Dermis blood vessel endothelial cell (primary cell): Measurements from ENCODE around the gene TM4SF4. TPM values are rescaled to one million over a fixed set of nuclear protein-coding genes. Genes with fewer than 3 reads are reported as not detected.

Source experiments
- DNase-seq: peaks from one replicate; pipeline ENCODE4 v3.0.0; 2010
- total RNA-seq: library from RNA; depleted of rRNA; stranded (reverse); fragments of >200 nt; gene quantifications from 2 replicates; pipeline ENCODE4 v1.2.3, GENCODE V29; 2014

Gene TM4SF4
- total RNA-seq, 1 donor from 2014 or later, result not detected

GRCh38 chr3:149487598-149488197 is 13.2 kb downstream of the TM4SF4 start:
- peak; percentile 41 for DNase-seq

- DNase-seq, result peak; percentile 71
Measured at GRCh38 chr3:149489060-149489690, 14.7 kb downstream of the TM4SF4 start.

GRCh38 chr3:149490260-149490971 is 15.9 kb downstream of the TM4SF4 start:
- no peak for DNase-seq

GRCh38 chr3:149493315-149494021 is 19.0 kb downstream of the TM4SF4 start:
- DNase-seq, result no peak

- peak; percentile 90 for DNase-seq
Measured at GRCh38 chr3:149494022-149494758, 19.7 kb downstream of the TM4SF4 start.

- DNase-seq, result no peak
Measured at GRCh38 chr3:149494759-149495580, 20.5 kb downstream of the TM4SF4 start.

- no peak for DNase-seq
Measured at GRCh38 chr3:149495581-149496125, 21.2 kb downstream of the TM4SF4 start.

GRCh38 chr3:149496891-149497290 is 22.4 kb downstream of the TM4SF4 start:
- no peak for DNase-seq

- no peak for DNase-seq
Measured at GRCh38 chr3:149497966-149498670, 23.6 kb downstream of the TM4SF4 start.

GRCh38 chr3:149501524-149501923 is 27.0 kb downstream of the TM4SF4 start:
- no peak for DNase-seq

- no peak for DNase-seq
Measured at GRCh38 chr3:149502438-149502837, 27.9 kb downstream of the TM4SF4 start.

- DNase-seq, result peak; percentile 72
Measured at GRCh38 chr3:149506540-149506939, 32.0 kb downstream of the TM4SF4 start.

GRCh38 chr3:149506965-149507364 is 32.5 kb downstream of the TM4SF4 start:
- DNase-seq, result no peak

- DNase-seq, result peak; percentile 44
Measured at GRCh38 chr3:149507491-149508324, 33.2 kb downstream of the TM4SF4 start.

- DNase-seq, result no peak
Measured at GRCh38 chr3:149509526-149509925, 35.0 kb downstream of the TM4SF4 start.

- DNase-seq, result no peak
Measured at GRCh38 chr3:149510480-149510879, 36.0 kb downstream of the TM4SF4 start.

- no peak for DNase-seq
Measured at GRCh38 chr3:149511040-149511626, 36.6 kb downstream of the TM4SF4 start.

GRCh38 chr3:149512073-149512782 is 37.7 kb downstream of the TM4SF4 start:
- peak; percentile 85 for DNase-seq

GRCh38 chr3:149514471-149514870 is 40.0 kb downstream of the TM4SF4 start:
- no peak for DNase-seq
